Measurements from ENCODE around the gene S100A6. TPM values are rescaled to one million over a fixed set of nuclear protein-coding genes. Genes with fewer than 3 reads are reported as not detected.
A peak's percentile ranks its signal among the peaks of the same experiment; 100 is the strongest.

The S100A6 gene
- total RNA-seq, 1 experiment from 2014 or later: 2,572 TPM

GRCh38 chr1:153568367-153569099 is 32.7 kb upstream of the S100A6 start:
- Histone ChIP-seq H3K4me2 (ENCODE audit: low read length) (peak overlapping the region; percentile 73), H3K27ac (ENCODE audit: low read length) (peak overlapping the region; percentile 100), H4K20me1 (ENCODE audit: low read length) (no peaks in the 10 kb centered on the region), H3K4me1 (ENCODE audit: insufficient read depth, low read length) (peaks cover 74% of the 10 kb centered on the region), H3K79me2 (ENCODE audit: low read length) (peaks cover 24% of the 10 kb centered on the region), H3K27me3 (ENCODE audit: low read length) (no peaks in the 10 kb centered on the region), H2AFZ (ENCODE audit: low read length) (peak overlapping the region; percentile 39; the same call in 1 of the 2 replicates), H3K9ac (ENCODE audit: low read length) (peak overlapping the region; percentile 94), H3K4me3 (ENCODE audit: low read length) (peak overlapping the region; percentile 37), H3K9me3 (ENCODE audit: low read length) (no peaks in the 10 kb centered on the region), H3F3A (ENCODE audit: low read length, unreplicated experiment) (peaks cover 8% of the 10 kb centered on the region), H3K36me3 (ENCODE audit: low read depth, low read length) (no peaks in the 10 kb centered on the region), H3K9me2 (replicated peaks; ENCODE audit: low read length) (no peaks in the 10 kb centered on the region)
- ATAC-seq (peak; percentile 25), DNase-seq (peak; percentile 99)
- TF ChIP-seq EZH2phosphoT487 (IDR thresholded peaks at IDR 0.05; ENCODE audit: borderline replicate concordance, low read length) (no peak), CTCF (conservative IDR thresholded peaks at IDR 0.05; ENCODE audit: low read depth, low read length) (peak; percentile 99)
- ChIA-PET POLR2A (ENCODE audit: unreplicated experiment) (interaction anchor here (0.6 to 1.8 kb wide), 9 partner anchors 28 to 215 kb away, joined by 3 to 47 read pairs (median 8); partner anchors contain the start of genes CHTOP, S100A16, S100A5 and S100A6), CTCF (interaction anchor here (0.6 to 1.7 kb wide), 10 partner anchors 23 to 190 kb away, joined by 3 to 24 read pairs (median 4); partner anchors contain the start of genes S100A13, S100A16, S100A4 and S100A5)
- no TSS peak for BruUV-seq (replicated peaks)
- intact Hi-C loops (cut with micrococcal nuclease): loop anchor here (1.0 kb wide), 3 partner anchors 35 to 216 kb away; no protein-coding TSS in a partner anchor

- Histone ChIP-seq H3K9me2 (replicated peaks; ENCODE audit: low read length) (no peaks in the 10 kb centered on the region), H3K9ac (ENCODE audit: low read length) (peak overlapping the region; percentile 94), H3K79me2 (ENCODE audit: low read length) (peaks cover 31% of the 10 kb centered on the region), H3K4me2 (ENCODE audit: low read length) (peak overlapping the region; percentile 73), H3K9me3 (ENCODE audit: low read length) (no peaks in the 10 kb centered on the region), H4K20me1 (ENCODE audit: low read length) (no peaks in the 10 kb centered on the region), H3K4me1 (ENCODE audit: insufficient read depth, low read length) (peaks cover 69% of the 10 kb centered on the region), H3K4me3 (ENCODE audit: low read length) (peak overlapping the region; percentile 37), H3K27me3 (ENCODE audit: low read length) (no peaks in the 10 kb centered on the region), H3K36me3 (ENCODE audit: low read depth, low read length) (no peaks in the 10 kb centered on the region), H2AFZ (ENCODE audit: low read length) (peak overlapping the region; percentile 3; the same call in 1 of the 2 replicates), H3F3A (ENCODE audit: low read length, unreplicated experiment) (peaks cover 8% of the 10 kb centered on the region), H3K27ac (ENCODE audit: low read length) (peak overlapping the region; percentile 100)
- DNase-seq (peak; percentile 98), ATAC-seq (peak; percentile 10)
- no peak for TF ChIP-seq EZH2 (IDR thresholded peaks at IDR 0.05; ENCODE audit: low read length, unreplicated experiment)
- no peak for TF ChIP-seq EZH2phosphoT487 (IDR thresholded peaks at IDR 0.05; ENCODE audit: borderline replicate concordance, low read length)
- TF ChIP-seq CTCF (conservative IDR thresholded peaks at IDR 0.05; ENCODE audit: low read depth, low read length): no peak
- BruUV-seq (replicated peaks): TSS peak; percentile 71
- POLR2A ChIA-PET (ENCODE audit: unreplicated experiment): interaction anchor here (0.5 to 1.8 kb wide), 8 partner anchors 27 to 68 kb away, joined by 4 to 47 read pairs (median 7); partner anchors contain the start of genes CHTOP, S100A16, S100A5 and S100A6
- CTCF ChIA-PET: interaction anchor here (0.6 to 1.7 kb wide), 12 partner anchors 23 to 190 kb away, joined by 3 to 24 read pairs (median 4); partner anchors contain the start of genes S100A13, S100A16, S100A4 and S100A5
- intact Hi-C loops (cut with micrococcal nuclease): loop anchor here (1.0 kb wide), 3 partner anchors 34 to 215 kb away; no protein-coding TSS in a partner anchor
Observed at GRCh38 chr1:153567621-153568366, 32.0 kb upstream of the S100A6 start.
